ENCODE measurements around the gene WDFY4. TPM values are rescaled to one million over a fixed set of nuclear protein-coding genes. Genes with fewer than 3 reads are reported as not detected.

WDFY4 gene
- total and polyA plus RNA-seq, 2 of the 13 experiments (the other 11 are each of a cell fraction or from before 2014, with no cell fraction given), result not detected

GRCh38 chr10:48649349-48649944 is 35.2 kb upstream of the WDFY4 start (continued):
- TF ChIP-seq NCOA1 (CRISPR knock-in tag; IDR thresholded peaks at IDR 0.05) (no peak), TCF7 (IDR thresholded peaks at IDR 0.05; ENCODE audit: low read depth) (no peak), ZNF256 (CRISPR knock-in tag; conservative IDR thresholded peaks at IDR 0.05) (no peak), LBX2 (CRISPR knock-in tag; IDR thresholded peaks at IDR 0.05; ENCODE audit: borderline replicate concordance) (no peak)
- TF ChIP-seq, protein P1, sequence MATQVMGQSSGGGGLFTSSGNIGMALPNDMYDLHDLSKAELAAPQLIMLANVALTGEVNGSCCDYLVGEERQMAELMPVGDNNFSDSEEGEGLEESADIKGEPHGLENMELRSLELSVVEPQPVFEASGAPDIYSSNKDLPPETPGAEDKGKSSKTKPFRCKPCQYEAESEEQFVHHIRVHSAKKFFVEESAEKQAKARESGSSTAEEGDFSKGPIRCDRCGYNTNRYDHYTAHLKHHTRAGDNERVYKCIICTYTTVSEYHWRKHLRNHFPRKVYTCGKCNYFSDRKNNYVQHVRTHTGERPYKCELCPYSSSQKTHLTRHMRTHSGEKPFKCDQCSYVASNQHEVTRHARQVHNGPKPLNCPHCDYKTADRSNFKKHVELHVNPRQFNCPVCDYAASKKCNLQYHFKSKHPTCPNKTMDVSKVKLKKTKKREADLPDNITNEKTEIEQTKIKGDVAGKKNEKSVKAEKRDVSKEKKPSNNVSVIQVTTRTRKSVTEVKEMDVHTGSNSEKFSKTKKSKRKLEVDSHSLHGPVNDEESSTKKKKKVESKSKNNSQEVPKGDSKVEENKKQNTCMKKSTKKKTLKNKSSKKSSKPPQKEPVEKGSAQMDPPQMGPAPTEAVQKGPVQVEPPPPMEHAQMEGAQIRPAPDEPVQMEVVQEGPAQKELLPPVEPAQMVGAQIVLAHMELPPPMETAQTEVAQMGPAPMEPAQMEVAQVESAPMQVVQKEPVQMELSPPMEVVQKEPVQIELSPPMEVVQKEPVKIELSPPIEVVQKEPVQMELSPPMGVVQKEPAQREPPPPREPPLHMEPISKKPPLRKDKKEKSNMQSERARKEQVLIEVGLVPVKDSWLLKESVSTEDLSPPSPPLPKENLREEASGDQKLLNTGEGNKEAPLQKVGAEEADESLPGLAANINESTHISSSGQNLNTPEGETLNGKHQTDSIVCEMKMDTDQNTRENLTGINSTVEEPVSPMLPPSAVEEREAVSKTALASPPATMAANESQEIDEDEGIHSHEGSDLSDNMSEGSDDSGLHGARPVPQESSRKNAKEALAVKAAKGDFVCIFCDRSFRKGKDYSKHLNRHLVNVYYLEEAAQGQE (IDR thresholded peaks at IDR 0.05; ENCODE audit: borderline replicate concordance in 1 of 2, low read depth in 1 of 2, low read length in 2 of 2), result no peak
- TF ChIP-seq, protein P2, sequence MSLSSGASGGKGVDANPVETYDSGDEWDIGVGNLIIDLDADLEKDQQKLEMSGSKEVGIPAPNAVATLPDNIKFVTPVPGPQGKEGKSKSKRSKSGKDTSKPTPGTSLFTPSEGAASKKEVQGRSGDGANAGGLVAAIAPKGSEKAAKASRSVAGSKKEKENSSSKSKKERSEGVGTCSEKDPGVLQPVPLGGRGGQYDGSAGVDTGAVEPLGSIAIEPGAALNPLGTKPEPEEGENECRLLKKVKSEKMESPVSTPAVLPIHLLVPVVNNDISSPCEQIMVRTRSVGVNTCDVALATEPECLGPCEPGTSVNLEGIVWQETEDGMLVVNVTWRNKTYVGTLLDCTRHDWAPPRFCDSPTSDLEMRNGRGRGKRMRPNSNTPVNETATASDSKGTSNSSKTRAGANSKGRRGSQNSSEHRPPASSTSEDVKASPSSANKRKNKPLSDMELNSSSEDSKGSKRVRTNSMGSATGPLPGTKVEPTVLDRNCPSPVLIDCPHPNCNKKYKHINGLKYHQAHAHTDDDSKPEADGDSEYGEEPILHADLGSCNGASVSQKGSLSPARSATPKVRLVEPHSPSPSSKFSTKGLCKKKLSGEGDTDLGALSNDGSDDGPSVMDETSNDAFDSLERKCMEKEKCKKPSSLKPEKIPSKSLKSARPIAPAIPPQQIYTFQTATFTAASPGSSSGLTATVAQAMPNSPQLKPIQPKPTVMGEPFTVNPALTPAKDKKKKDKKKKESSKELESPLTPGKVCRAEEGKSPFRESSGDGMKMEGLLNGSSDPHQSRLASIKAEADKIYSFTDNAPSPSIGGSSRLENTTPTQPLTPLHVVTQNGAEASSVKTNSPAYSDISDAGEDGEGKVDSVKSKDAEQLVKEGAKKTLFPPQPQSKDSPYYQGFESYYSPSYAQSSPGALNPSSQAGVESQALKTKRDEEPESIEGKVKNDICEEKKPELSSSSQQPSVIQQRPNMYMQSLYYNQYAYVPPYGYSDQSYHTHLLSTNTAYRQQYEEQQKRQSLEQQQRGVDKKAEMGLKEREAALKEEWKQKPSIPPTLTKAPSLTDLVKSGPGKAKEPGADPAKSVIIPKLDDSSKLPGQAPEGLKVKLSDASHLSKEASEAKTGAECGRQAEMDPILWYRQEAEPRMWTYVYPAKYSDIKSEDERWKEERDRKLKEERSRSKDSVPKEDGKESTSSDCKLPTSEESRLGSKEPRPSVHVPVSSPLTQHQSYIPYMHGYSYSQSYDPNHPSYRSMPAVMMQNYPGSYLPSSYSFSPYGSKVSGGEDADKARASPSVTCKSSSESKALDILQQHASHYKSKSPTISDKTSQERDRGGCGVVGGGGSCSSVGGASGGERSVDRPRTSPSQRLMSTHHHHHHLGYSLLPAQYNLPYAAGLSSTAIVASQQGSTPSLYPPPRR (CRISPR knock-in tag; IDR thresholded peaks at IDR 0.05; ENCODE audit: borderline replicate concordance), result no peak

Data from HepG2 (cell line).